ENCODE results near the gene KY.

KY gene

GRCh38 chr3:134650431-134651346 is at the start of gene KY:
Gene KY, minus strand, starts transcription at chr3:134651022. Its CDS starts 62 bp downstream, at chr3:134650960.
- DNase-seq, result no peak

GRCh38 chr3:134699721-134700120 is 48.9 kb upstream of the KY start:
- no peak for DNase-seq

GRCh38 chr3:134699141-134699711 is 48.4 kb upstream of the KY start:
- no peak for DNase-seq

- DNase-seq, result no peak
Observed at GRCh38 chr3:134697830-134698689, 47.2 kb upstream of the KY start.

- no peak for DNase-seq
Observed at GRCh38 chr3:134696155-134696554, 45.3 kb upstream of the KY start.

- DNase-seq, result no peak
Observed at GRCh38 chr3:134694946-134695543, 44.2 kb upstream of the KY start.

- DNase-seq, result no peak
Observed at GRCh38 chr3:134694466-134694865, 43.6 kb upstream of the KY start.

GRCh38 chr3:134693804-134694203 is 43.0 kb upstream of the KY start:
- DNase-seq, result no peak

GRCh38 chr3:134693226-134693625 is 42.4 kb upstream of the KY start:
- DNase-seq, result no peak

- DNase-seq, result no peak
Observed at GRCh38 chr3:134690226-134690625, 39.4 kb upstream of the KY start.

GRCh38 chr3:134687642-134688041 is 36.8 kb upstream of the KY start:
- DNase-seq, result no peak

GRCh38 chr3:134685929-134686802 is 35.3 kb upstream of the KY start:
- no peak for DNase-seq

- DNase-seq, result no peak
Observed at GRCh38 chr3:134682196-134682880, 31.5 kb upstream of the KY start.

GRCh38 chr3:134681522-134681900 is 30.7 kb upstream of the KY start:
- DNase-seq, result no peak

- DNase-seq, result no peak
Observed at GRCh38 chr3:134680796-134681521, 30.1 kb upstream of the KY start.

GRCh38 chr3:134677987-134678308 is 27.1 kb upstream of the KY start:
- DNase-seq, result no peak

GRCh38 chr3:134677196-134677986 is 26.6 kb upstream of the KY start:
- no peak for DNase-seq

GRCh38 chr3:134675726-134676256 is 25.0 kb upstream of the KY start:
- no peak for DNase-seq

GRCh38 chr3:134672571-134672970 is 21.7 kb upstream of the KY start:
- DNase-seq, result no peak

- DNase-seq, result no peak
Observed at GRCh38 chr3:134667956-134668355, 17.1 kb upstream of the KY start.
